ENCODE results near the gene PCTP. TPM values are rescaled to one million over a fixed set of nuclear protein-coding genes. Genes with fewer than 3 reads are reported as not detected.

Gene PCTP
- total RNA-seq, 4 donors from 2014 or later, result 10.1 to 41.7 (median 13.3) TPM

DNA sequence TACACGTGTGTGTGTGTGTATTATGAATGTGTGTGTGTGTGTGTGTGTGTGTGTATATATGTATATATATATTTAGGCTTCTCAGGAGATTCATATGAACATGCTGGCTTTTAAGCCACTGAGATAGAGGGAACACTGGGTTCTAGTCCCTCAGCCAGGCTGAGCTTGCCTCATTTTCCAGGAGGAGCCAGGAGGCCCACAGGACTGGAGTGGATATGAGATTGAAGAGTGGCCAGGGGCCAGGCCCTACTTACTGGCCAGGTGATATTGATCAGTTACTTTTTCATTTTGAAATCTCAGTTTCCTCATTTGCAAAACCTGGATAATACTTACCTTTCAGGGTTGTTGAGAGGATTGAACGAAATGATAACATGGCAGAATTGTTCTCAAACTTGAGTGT is 5.8 kb downstream of the PCTP start:
- H3K36me3 ChIP-seq, result peaks cover 0 to 8% of the 10 kb centered on the region in 2 donors
- TF ChIP-seq, protein P1, sequence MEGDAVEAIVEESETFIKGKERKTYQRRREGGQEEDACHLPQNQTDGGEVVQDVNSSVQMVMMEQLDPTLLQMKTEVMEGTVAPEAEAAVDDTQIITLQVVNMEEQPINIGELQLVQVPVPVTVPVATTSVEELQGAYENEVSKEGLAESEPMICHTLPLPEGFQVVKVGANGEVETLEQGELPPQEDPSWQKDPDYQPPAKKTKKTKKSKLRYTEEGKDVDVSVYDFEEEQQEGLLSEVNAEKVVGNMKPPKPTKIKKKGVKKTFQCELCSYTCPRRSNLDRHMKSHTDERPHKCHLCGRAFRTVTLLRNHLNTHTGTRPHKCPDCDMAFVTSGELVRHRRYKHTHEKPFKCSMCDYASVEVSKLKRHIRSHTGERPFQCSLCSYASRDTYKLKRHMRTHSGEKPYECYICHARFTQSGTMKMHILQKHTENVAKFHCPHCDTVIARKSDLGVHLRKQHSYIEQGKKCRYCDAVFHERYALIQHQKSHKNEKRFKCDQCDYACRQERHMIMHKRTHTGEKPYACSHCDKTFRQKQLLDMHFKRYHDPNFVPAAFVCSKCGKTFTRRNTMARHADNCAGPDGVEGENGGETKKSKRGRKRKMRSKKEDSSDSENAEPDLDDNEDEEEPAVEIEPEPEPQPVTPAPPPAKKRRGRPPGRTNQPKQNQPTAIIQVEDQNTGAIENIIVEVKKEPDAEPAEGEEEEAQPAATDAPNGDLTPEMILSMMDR (IDR thresholded peaks at IDR 0.05 in 4 of 5, conservative IDR thresholded peaks at IDR 0.05 in 1 of 5), result no peak
- TF ChIP-seq POLR2A (IDR thresholded peaks at IDR 0.05), result no peak
- ATAC-seq (no peak), DNase-seq (no peak)
- no peak overlapping the region for H3K4me3 ChIP-seq
- in situ Hi-C loops (cut with MboI; ENCODE audit: low sequenced_read_pairs in 4 of 4), result no loop called here
- intact Hi-C loops (cut with DNase I; ENCODE audit: low total_unique reads), result no loop called here
- H3K4me1 ChIP-seq, result peaks cover 3 to 24% of the 10 kb centered on the region in 2 donors
- H3K27me3 ChIP-seq, result no peaks in the 10 kb centered on the region
- no peaks in the 10 kb centered on the region for H3K9me3 ChIP-seq
- H3K27ac ChIP-seq, result no peak overlapping the region

DNA sequence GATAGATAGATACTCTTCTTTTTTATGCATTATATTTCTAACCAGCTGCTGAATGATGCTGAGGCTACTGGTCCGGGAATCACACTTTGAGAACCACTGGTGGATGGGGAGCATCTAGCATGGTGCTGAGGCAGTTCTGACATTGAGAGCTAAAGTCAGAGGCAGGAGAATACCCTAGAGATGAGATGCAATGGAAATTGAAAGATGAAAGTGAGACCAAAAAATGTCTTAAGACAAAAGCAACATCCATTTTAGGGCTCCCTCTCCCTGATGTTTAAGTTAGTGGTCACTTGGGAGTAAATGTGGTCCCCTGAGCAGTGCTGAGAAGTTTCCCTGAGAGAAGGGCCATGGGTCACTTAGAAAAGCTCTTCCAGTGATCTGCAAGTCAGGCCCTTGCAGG is 6.8 kb downstream of the PCTP start:
- Histone ChIP-seq H3K4me1 (peaks cover 0 to 15% of the 10 kb centered on the region in 2 donors), H3K27ac (no peak overlapping the region), H3K4me3 (no peak overlapping the region), H3K9me3 (no peaks in the 10 kb centered on the region), H3K36me3 (peaks cover 0 to 8% of the 10 kb centered on the region in 2 donors), H3K27me3 (no peaks in the 10 kb centered on the region)
- intact Hi-C loops (cut with DNase I; ENCODE audit: low total_unique reads), result no loop called here
- DNase-seq (no peak), ATAC-seq (no peak)
- in situ Hi-C loops (cut with MboI; ENCODE audit: low sequenced_read_pairs in 4 of 4), result no loop called here
- TF ChIP-seq POLR2A (IDR thresholded peaks at IDR 0.05), result no peak
- TF ChIP-seq, protein P1 (IDR thresholded peaks at IDR 0.05 in 4 of 5, conservative IDR thresholded peaks at IDR 0.05 in 1 of 5), result no peak

DNA sequence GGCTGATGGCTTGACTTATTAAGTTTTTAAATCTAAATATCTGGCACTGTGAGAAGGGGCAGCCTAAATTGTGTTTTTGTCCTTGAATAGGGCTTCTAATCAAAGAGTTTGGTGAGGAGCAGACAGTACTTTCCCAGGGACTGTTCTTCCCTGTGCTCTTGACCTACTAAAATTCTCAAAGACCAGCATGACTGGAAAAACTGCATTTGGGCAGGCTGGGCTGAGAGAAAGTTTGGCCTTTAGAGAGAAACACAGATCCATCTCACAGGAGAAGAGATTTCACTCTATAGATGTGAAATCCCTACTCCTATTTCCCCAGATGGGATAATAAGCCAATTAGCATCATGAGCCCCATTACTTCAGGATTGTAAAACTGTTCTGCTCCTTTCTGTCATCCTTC is 7.3 kb downstream of the PCTP start:
- intact Hi-C loops (cut with DNase I; ENCODE audit: low total_unique reads), result no loop called here
- in situ Hi-C loops (cut with MboI; ENCODE audit: low sequenced_read_pairs in 4 of 4), result no loop called here
- DNase-seq, result no peak

DNA sequence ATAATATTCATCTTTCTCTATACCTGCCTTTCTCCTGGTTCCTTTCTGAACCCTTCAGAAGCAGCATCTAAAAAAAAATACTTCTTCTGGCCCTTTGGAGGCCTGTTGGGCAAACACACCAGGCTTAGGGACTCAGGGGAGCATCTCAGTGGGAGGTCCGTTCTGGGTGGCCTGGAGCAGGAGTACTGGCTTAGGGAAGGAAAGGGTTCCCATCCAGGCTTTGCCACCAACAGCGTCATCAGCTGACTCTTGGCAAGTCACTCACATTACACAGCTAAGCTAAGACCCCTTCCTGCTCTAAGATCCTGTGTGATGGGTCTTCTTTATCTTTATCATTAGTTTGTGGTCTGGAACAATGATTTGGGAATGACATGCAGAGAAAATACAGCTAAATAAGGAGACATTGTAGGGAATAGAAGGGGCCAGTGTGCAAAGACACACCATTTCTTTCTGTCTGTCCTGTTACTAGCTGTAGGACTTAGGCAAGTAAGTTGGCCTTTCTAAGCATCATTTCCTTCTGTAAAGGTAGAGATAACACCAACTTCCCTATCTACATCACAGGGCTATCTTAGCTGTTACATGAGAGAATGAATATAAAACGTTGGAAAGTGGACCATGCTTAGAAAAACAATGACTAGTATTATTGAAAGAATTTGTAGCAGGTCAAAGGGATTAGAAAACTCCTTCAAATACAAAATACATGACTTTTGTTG is 9.9 kb downstream of the PCTP start:
- in situ Hi-C loops (cut with MboI; ENCODE audit: low sequenced_read_pairs in 4 of 4), result no loop called here

More for the DNA sequence above, 7.3 kb downstream of the PCTP start:
- Histone ChIP-seq H3K36me3 (peaks cover 0 to 8% of the 10 kb centered on the region in 2 donors), H3K4me3 (no peak overlapping the region), H3K27ac (no peak overlapping the region), H3K27me3 (no peaks in the 10 kb centered on the region), H3K4me1 (peaks cover 0 to 15% of the 10 kb centered on the region in 2 donors), H3K9me3 (no peaks in the 10 kb centered on the region)
- ATAC-seq, result no peak
- TF ChIP-seq, protein P1 (IDR thresholded peaks at IDR 0.05 in 4 of 5, conservative IDR thresholded peaks at IDR 0.05 in 1 of 5), result no peak
- TF ChIP-seq POLR2A (IDR thresholded peaks at IDR 0.05), result no peak

More for the DNA sequence above, 9.9 kb downstream of the PCTP start:
- H3K4me1 ChIP-seq, result peaks cover 8 to 19% of the 10 kb centered on the region in 2 donors
- intact Hi-C loops (cut with DNase I; ENCODE audit: low total_unique reads), result no loop called here
- H3K36me3 ChIP-seq, result no peaks in the 10 kb centered on the region
- H3K4me3 ChIP-seq, result no peak overlapping the region
- TF ChIP-seq POLR2A (IDR thresholded peaks at IDR 0.05), result no peak
- TF ChIP-seq, protein P1 (IDR thresholded peaks at IDR 0.05 in 4 of 5, conservative IDR thresholded peaks at IDR 0.05 in 1 of 5), result no peak
- no peak overlapping the region for H3K27ac ChIP-seq
- no peak for DNase-seq
- no peaks in the 10 kb centered on the region for H3K9me3 ChIP-seq
- no peak for ATAC-seq
- no peaks in the 10 kb centered on the region for H3K27me3 ChIP-seq

All from gastrocnemius medialis (tissue), 4 donors.